Esophagus muscularis mucosa (tissue), 4 donors: Measurements from ENCODE around the gene KRTAP5-6. TPM values are rescaled to one million over a fixed set of nuclear protein-coding genes. Genes with fewer than 3 reads are reported as not detected.

Source experiments
- DNase-seq: peaks from one replicate; pipeline ENCODE4 v3.0.0-alpha.2; 2017; ENCODE audit errors: extremely low spot score
- H3K27ac ChIP-seq, 4 donors: fragments of 200-600 bp; sonication (generic); replicated peaks in 1 of 4; 1 replicate in 3 of 4; 2 replicates in 1 of 4; pipeline ENCODE4 v1.5.1; 2016 to 2019; ENCODE audit warnings: mild to moderate bottlenecking in 1 of 4
- H3K27me3 ChIP-seq, 4 donors: fragments of 200-600 bp; sonication (generic); one replicate each; pipeline versions ENCODE4 v1.5.1 to v1.6.0; 2016 to 2019
- H3K36me3 ChIP-seq, 4 donors: fragments of 200-600 bp; sonication (generic); one replicate each; pipeline ENCODE4 v1.5.1; 2016 to 2019
- H3K4me1 ChIP-seq, 4 donors: fragments of 200-600 bp; sonication (generic); one replicate each; pipeline ENCODE4 v1.5.1; 2016 to 2019
- H3K4me3 ChIP-seq, 4 donors: fragments of 200-600 bp; sonication (generic); 1 replicate in 2 of 4; 2 replicates in 2 of 4; pipeline ENCODE4 v1.5.1; 2016 to 2019; ENCODE audit warnings: mild to moderate bottlenecking in 4 of 4, moderate library complexity in 1 of 4
- H3K9me3 ChIP-seq, 4 donors: fragments of 200-600 bp; sonication (generic); 1 replicate in 3 of 4; 2 replicates in 1 of 4; pipeline ENCODE4 v1.5.1; 2016 to 2019
- CTCF ChIP-seq, 3 experiments: fragments of 200-600 bp in 2 of 3; fragments of 450-650 bp in 1 of 3; sonication (generic) in 2 of 3; IDR thresholded peaks; one replicate each; pipeline ENCODE4 v1.5.1; 2017 to 2019; ENCODE audit warnings: antibody characterized with exemption in 3 of 3, mild to moderate bottlenecking in 2 of 3, moderate library complexity in 1 of 3
- EP300 ChIP-seq: sonication (generic); formaldehyde crosslinking; IDR thresholded peaks from one replicate; pipeline ENCODE4 v1.6.1; 2017; ENCODE audit warnings: antibody characterized with exemption
- POLR2A ChIP-seq: fragments of 450-650 bp; IDR thresholded peaks from one replicate; pipeline ENCODE4 v1.6.1; 2017; ENCODE audit warnings: antibody characterized with exemption, moderate library complexity, mild to moderate bottlenecking, low read depth
- POLR2AphosphoS5 ChIP-seq, 2 donors: sonication (generic); formaldehyde crosslinking; IDR thresholded peaks; one replicate each; pipeline ENCODE4 v1.6.1; 2017; ENCODE audit warnings: antibody characterized with exemption in 2 of 2
- WGBS: methylation state at CpG from one replicate; pipeline ENCODE4 v1.1.5; 2018; 5-methylcytosine and 5-hydroxymethylcytosine counted together
- intact Hi-C: fragments of 100-400 bp; cut with DNase I; formaldehyde crosslinking; loops from one replicate; pipeline ENCODE4 v1.15.1; 2023
- total RNA-seq, 4 donors: library from RNA; depleted of rRNA; stranded (reverse); fragments of >200 nt; gene quantifications; one replicate each; pipeline versions ENCODE4 v1.1.0 to v1.2.1, GENCODE V29; 2016

The KRTAP5-6 gene
- total RNA-seq, 4 donors from 2014 or later = not detected

- no peaks in the 10 kb centered on the region for H3K4me1 ChIP-seq
- peaks cover 0 to 64% (median 0%) of the 10 kb centered on the region in 4 donors for H3K27me3 ChIP-seq
- intact Hi-C loops = no loop called here
- whole genome bisulfite sequencing = 83% methylated on average over 5 of the region's 5 CpGs
- H3K9me3 ChIP-seq = peaks cover 0 to 3% (median 0%) of the 10 kb centered on the region in 4 donors
- no peak for DNase-seq
- no peak overlapping the region for H3K4me3 ChIP-seq
- H3K27ac ChIP-seq = no peak overlapping the region
- no peak for TF ChIP-seq POLR2A
- TF ChIP-seq POLR2AphosphoS5 (IDR thresholded peaks at IDR 0.05) = no peak
- TF ChIP-seq CTCF (IDR thresholded peaks at IDR 0.05) = no peak
- TF ChIP-seq EP300 = no peak
- no peaks in the 10 kb centered on the region for H3K36me3 ChIP-seq
Observed at GRCh38 chr11:1699771-1700170, 2.8 kb downstream of the KRTAP5-6 start.

- Histone ChIP-seq H3K27me3 (peaks cover 0 to 62% (median 0%) of the 10 kb centered on the region in 4 donors), H3K27ac (no peak overlapping the region), H3K36me3 (no peaks in the 10 kb centered on the region), H3K9me3 (peaks cover 0 to 3% (median 0%) of the 10 kb centered on the region in 4 donors), H3K4me1 (no peaks in the 10 kb centered on the region), H3K4me3 (no peak overlapping the region)
- intact Hi-C loops = no loop called here
- TF ChIP-seq CTCF (IDR thresholded peaks at IDR 0.05) (no peak), POLR2AphosphoS5 (IDR thresholded peaks at IDR 0.05) (no peak), POLR2A (no peak), EP300 (no peak)
- no peak for DNase-seq
- WGBS = 67% methylated on average over 9 of the region's 10 CpGs
Observed at GRCh38 chr11:1701091-1701807, 4.3 kb downstream of the KRTAP5-6 start.

GRCh38 chr11:1702506-1702905 lies 5.5 kb downstream of the KRTAP5-6 start:
- no peak for DNase-seq
- Histone ChIP-seq H3K27me3 (peaks cover 0 to 64% (median 0%) of the 10 kb centered on the region in 4 donors), H3K4me1 (no peaks in the 10 kb centered on the region), H3K27ac (no peak overlapping the region), H3K4me3 (no peak overlapping the region), H3K36me3 (no peaks in the 10 kb centered on the region), H3K9me3 (peaks cover 0 to 3% (median 0%) of the 10 kb centered on the region in 4 donors)
- 93% methylated on average over 10 of the region's 10 CpGs for WGBS
- intact Hi-C loops = no loop called here
- TF ChIP-seq POLR2A = no peak
- no peak for TF ChIP-seq POLR2AphosphoS5 (IDR thresholded peaks at IDR 0.05)
- TF ChIP-seq CTCF (IDR thresholded peaks at IDR 0.05) = no peak
- no peak for TF ChIP-seq EP300

GRCh38 chr11:1703146-1703545 lies 6.2 kb downstream of the KRTAP5-6 start:
- TF ChIP-seq POLR2AphosphoS5 (IDR thresholded peaks at IDR 0.05) (no peak), CTCF (IDR thresholded peaks at IDR 0.05) (no peak), POLR2A (no peak), EP300 (no peak)
- Histone ChIP-seq H3K4me3 (no peak overlapping the region), H3K4me1 (no peaks in the 10 kb centered on the region), H3K27ac (no peak overlapping the region), H3K9me3 (peaks cover 0 to 3% (median 0%) of the 10 kb centered on the region in 4 donors), H3K27me3 (peaks cover 0 to 60% (median 0%) of the 10 kb centered on the region in 4 donors), H3K36me3 (no peaks in the 10 kb centered on the region)
- DNase-seq = no peak
- WGBS = 91% methylated on average over 6 of the region's 6 CpGs
- intact Hi-C loops = no loop called here
